Astrocyte (in vitro differentiated cells and primary cell): Measurements from ENCODE around the gene CHST15.

ENCODE experiments used
- CTCF ChIP-seq: IDR thresholded peaks from 2 replicates; pipeline ENCODE4 v1.5.1; 2011; ENCODE audit warnings: low read depth, mild to moderate bottlenecking, inconsistent platforms, low read length, moderate library complexity; ENCODE audit not compliant: insufficient read depth
- EZH2 ChIP-seq: IDR thresholded peaks from 2 replicates; pipeline ENCODE4 v1.6.1; 2012; ENCODE audit warnings: mild to moderate bottlenecking, low read length, inconsistent platforms; ENCODE audit not compliant: insufficient read depth

- TF ChIP-seq CTCF (no peak), EZH2 (no peak)
These were observed 81.3 kb downstream of the CHST15 start for GRCh38 chr10:124012066-124012465.
